ENCODE results near the gene KRTAP10-12.

- no peak for TF ChIP-seq POLR2A (IDR thresholded peaks at IDR 0.05)
- TF ChIP-seq POLR2AphosphoS5 (IDR thresholded peaks at IDR 0.05), result no peak
Measured at GRCh38 chr21:44701541-44701940, 4.6 kb downstream of the KRTAP10-12 start.

Measured in spleen (tissue), 3 donors.